HepG2 (cell line): ENCODE data around the gene ZNF556. TPM values are rescaled to one million over a fixed set of nuclear protein-coding genes. Genes with fewer than 3 reads are reported as not detected.

ENCODE experiments used
- ATAC-seq: fragments of 200-7000 bp; cut with Tn5 transposase; 3 replicates; pipeline ENCODE4 v1.9.1; 2020; ENCODE audit warnings: mild to moderate bottlenecking, moderate library complexity
- BruUV-seq: library from RNA; stranded (reverse); fragments of 400-500 nt; replicated peaks from 2 replicates; lab custom pipeline; 2021; lab: Mats Ljungman, UMichigan
- CTCF ChIA-PET: fragments of 300-600 bp; formaldehyde crosslinking; extraction: SDS; loops from one replicate; lab custom pipeline; 2021; ENCODE audit warnings: low total read pairs, inconsistent platforms, low intra/inter-chr PET ratio; lab: Yijun Ruan, JAX
- POLR2A ChIA-PET: fragments of 350-600 bp; sonication (Branson Sonifier 250); formaldehyde crosslinking; loops from one replicate; lab custom pipeline; 2020; ENCODE audit warnings: antibody characterized with exemption, inconsistent platforms; lab: Yijun Ruan, JAX
- DNase-seq: peaks from one replicate; pipeline ENCODE4 v3.0.0-alpha.2; 2015; ENCODE audit warnings: low spot score
- FAIRE-seq: peaks from 3 replicates; lab custom pipeline; 2011; peaks lifted over from hg19 to GRCh38; lab: Jason Lieb, UNC
- H2AFZ ChIP-seq: one replicate; pipeline ENCODE4 v1.6.1; 2011; ENCODE audit warnings: low read length, inconsistent platforms
- H3K27ac ChIP-seq: fragments of 300-600 bp; 3 replicates; pipeline ENCODE4 v1.8.0; 2011; ENCODE audit warnings: mixed run types, mild to moderate bottlenecking, mixed read lengths, low read length, inconsistent platforms; ENCODE audit not compliant: insufficient read depth; ENCODE audit errors: extremely low read length
- H3K27me3 ChIP-seq, 2 experiments: fragments of 200-600 bp in 1 of 2; 2 replicates in 1 of 2; 3 replicates in 1 of 2; pipeline versions ENCODE4 v1.6.0 to v1.8.0; 2011; ENCODE audit warnings: low read length in 2 of 2, mild to moderate bottlenecking in 2 of 2, moderate library complexity in 2 of 2, inconsistent platforms in 1 of 2; ENCODE audit not compliant: insufficient read depth in 2 of 2, control insufficient read depth in 1 of 2
- H3K36me3 ChIP-seq, 2 experiments: fragments of 200-600 bp in 1 of 2; replicated peaks in 1 of 2; 2 replicates in 1 of 2; 3 replicates in 1 of 2; pipeline versions ENCODE4 v1.5.1 to v1.8.0; 2011; ENCODE audit warnings: low read length in 2 of 2, inconsistent platforms in 1 of 2; ENCODE audit not compliant: insufficient read depth in 2 of 2, control insufficient read depth in 1 of 2
- H3K4me1 ChIP-seq: 2 replicates; pipeline ENCODE4 v1.5.1; 2012; ENCODE audit warnings: low read length, inconsistent platforms; ENCODE audit not compliant: insufficient read depth
- H3K4me2 ChIP-seq: 2 replicates; pipeline ENCODE4 v1.6.0; 2011; ENCODE audit warnings: low read depth, low read length, inconsistent platforms
- H3K4me3 ChIP-seq, 3 experiments: fragments of 200-600 bp in 1 of 3; sonication (generic), shearing (Covaris generic) in 1 of 3; replicated peaks in 1 of 3; 2 replicates each; pipeline ENCODE4 v1.5.1; 2011 to 2016; ENCODE audit warnings: low read length in 3 of 3, inconsistent platforms in 2 of 3, low read depth in 2 of 3, mild to moderate bottlenecking in 2 of 3, control low read depth in 1 of 3, mixed read lengths in 1 of 3; ENCODE audit not compliant: insufficient read depth in 1 of 3
- H3K79me2 ChIP-seq: one replicate; pipeline ENCODE4 v1.6.1; 2011; ENCODE audit warnings: low read length, inconsistent platforms; ENCODE audit not compliant: insufficient read depth
- H3K9ac ChIP-seq: 2 replicates; pipeline ENCODE4 v1.6.0; 2011; ENCODE audit warnings: mild to moderate bottlenecking, low read depth, low read length, inconsistent platforms; ENCODE audit not compliant: insufficient read depth
- H3K9me3 ChIP-seq: 2 replicates; pipeline ENCODE4 v1.5.1; 2012; ENCODE audit warnings: mild to moderate bottlenecking, low read length
- H4K20me1 ChIP-seq: 2 replicates; pipeline ENCODE4 v1.6.0; 2011; ENCODE audit warnings: inconsistent platforms, mild to moderate bottlenecking, low read length, moderate library complexity; ENCODE audit not compliant: insufficient read depth
- DMTF1 ChIP-seq: sonication (generic); formaldehyde crosslinking; IDR thresholded peaks from 2 replicates; pipeline ENCODE4 v1.4.0; 2020; ENCODE audit warnings: mild to moderate bottlenecking, missing genetic modification reagents
- MTA3 ChIP-seq: sonication (generic); formaldehyde crosslinking; IDR thresholded peaks from 2 replicates; pipeline ENCODE4 v1.4.0; 2020; ENCODE audit warnings: missing genetic modification reagents
- REXO4 ChIP-seq: sonication (generic); formaldehyde crosslinking; IDR thresholded peaks from 2 replicates; pipeline ENCODE4 v1.8.0; 2022; ENCODE audit warnings: missing genetic modification reagents, mild to moderate bottlenecking, borderline replicate concordance
- RFXANK ChIP-seq: IDR thresholded peaks from 2 replicates; pipeline ENCODE4 v1.6.1; 2016
- ZFYVE20 ChIP-seq: sonication (generic); formaldehyde crosslinking; IDR thresholded peaks from 2 replicates; pipeline ENCODE4 v1.8.0; 2023; ENCODE audit warnings: low read depth, mild to moderate bottlenecking, moderate library complexity, missing genetic modification reagents, borderline replicate concordance
- WGBS: methylation state at CpG from one replicate; pipeline ENCODE4 v1.1.6; 2017; ENCODE audit warnings: low lambda C conversion rate; 5-methylcytosine and 5-hydroxymethylcytosine counted together
- in situ Hi-C: cut with HindIII; loops from 2 replicates; pipeline ENCODE4 v1.10.0; 2017; ENCODE audit warnings: low pct_unique_long_range_greater_than_20kb; ENCODE audit not compliant: extremely low pct_ligation_motif_present
- intact Hi-C: fragments of 100-400 bp; cut with micrococcal nuclease; formaldehyde crosslinking; loops from one replicate; pipeline ENCODE4 v1.10.0; 2022; ENCODE audit not compliant: unreplicated experiment
- polyA plus RNA-seq, 8 experiments: library from polyadenylated mRNA; depleted of rRNA in 3 of 8; stranded (reverse) in 7 of 8; unstranded in 1 of 8; fragments of >200 nt; fragmentation: Illumina TruSeq in 4 of 8; extraction: Trizol in 4 of 8; gene quantifications; 2 replicates each; pipeline versions ENCODE4 v1.2.1 to v1.2.3, GENCODE V29; 2011 to 2016; ENCODE audit warnings: low read depth in 4 of 8, missing spikeins in 1 of 8, mixed read lengths in 1 of 8; ENCODE audit not compliant: insufficient read depth in 1 of 8
- total RNA-seq, 5 experiments: library from RNA; depleted of rRNA; stranded (reverse); fragments of >200 nt; fragmentation: Illumina TruSeq; extraction: Trizol; gene quantifications; 2 replicates each; pipeline ENCODE4 v1.2.3, GENCODE V29; 2016; ENCODE audit warnings: low read depth in 1 of 5

Gene ZNF556
- total and polyA plus RNA-seq, 2 of the 13 experiments (the other 11 are each of a cell fraction or from before 2014, with no cell fraction given): 4.2 to 28.6 TPM

- no peak overlapping the region for H3K9ac ChIP-seq
- no peak for ATAC-seq
- in situ Hi-C loops (no loop called here), intact Hi-C loops (no loop called here)
- no peak for FAIRE-seq
- no peak overlapping the region for H3K27ac ChIP-seq
- peak overlapping the region; percentile 21; the same call in 1 of the 2 replicates for H3K4me2 ChIP-seq
- no peaks in the 10 kb centered on the region for H3K9me3 ChIP-seq
- 52% methylated on average over 8 of the region's 8 CpGs for WGBS
- peaks cover 6% of the 10 kb centered on the region for H3K79me2 ChIP-seq
- no peak overlapping the region for H3K4me3 ChIP-seq
- H3K4me1 ChIP-seq: peaks cover 31% of the 10 kb centered on the region
- ChIA-PET POLR2A (no interaction called here), CTCF (no interaction called here)
- H2AFZ ChIP-seq: peak overlapping the region; percentile 36
- no peaks in the 10 kb centered on the region for H3K27me3 ChIP-seq
- DNase-seq: no peak
- TF ChIP-seq REXO4 (CRISPR knock-in tag) (no peak), DMTF1 (no peak), MTA3 (no peak), ZFYVE20 (CRISPR knock-in tag) (no peak), RFXANK (CRISPR knock-in tag) (no peak)
- no peaks in the 10 kb centered on the region for H4K20me1 ChIP-seq
- no TSS peak for BruUV-seq
- H3K36me3 ChIP-seq: no peaks in the 10 kb centered on the region
Measured at GRCh38 chr19:2896694-2897093, 29.6 kb downstream of the ZNF556 start.
